WTC11 (cell line): ENCODE measurements around the gene CTDSP2. TPM values are rescaled to one million over a fixed set of nuclear protein-coding genes. Genes with fewer than 3 reads are reported as not detected.
A peak's percentile ranks its signal among the peaks of the same experiment; 100 is the strongest.

ENCODE experiments used
- ATAC-seq: fragments of 200-7000 bp; cut with Tn5 transposase; 2 replicates; pipeline ENCODE4 v1.10.0; 2021; ENCODE audit warnings: mild to moderate bottlenecking, moderate library complexity
- CTCF ChIA-PET: fragments of 300-600 bp; sonication (Branson Sonifier 250); formaldehyde crosslinking; loops from one replicate; lab custom pipeline; 2021; ENCODE audit warnings: antibody characterized with exemption; lab: Charles Lee
- POLR2A ChIA-PET: fragments of 350-600 bp; sonication (Branson Sonifier 250); formaldehyde crosslinking; loops from one replicate; lab custom pipeline; 2021; ENCODE audit warnings: antibody characterized with exemption; lab: Charles Lee
- DNase-seq: peaks from one replicate; pipeline ENCODE4 v3.0.0; 2021; ENCODE audit warnings: low spot score
- H3K27ac Mint-ChIP-seq: 2 replicates; pipeline ENCODE4 v1.8.0; 2021; ENCODE audit warnings: mixed read lengths
- H3K27me3 Mint-ChIP-seq: 2 replicates; pipeline ENCODE4 v1.8.0; 2021; ENCODE audit warnings: low read depth, mild to moderate bottlenecking, moderate library complexity, mixed read lengths
- H3K36me3 Mint-ChIP-seq: 2 replicates; pipeline ENCODE4 v1.8.0; 2021; ENCODE audit warnings: mixed read lengths
- H3K4me1 Mint-ChIP-seq: 2 replicates; pipeline ENCODE4 v1.8.0; 2022; ENCODE audit warnings: mixed read lengths
- H3K4me3 Mint-ChIP-seq: 2 replicates; pipeline ENCODE4 v1.8.0; 2021; ENCODE audit warnings: mild to moderate bottlenecking, moderate library complexity, mixed read lengths
- H3K9me3 Mint-ChIP-seq: 2 replicates; pipeline ENCODE4 v1.8.0; 2021; ENCODE audit warnings: mixed read lengths
- AFF4 ChIP-seq: sonication (generic); formaldehyde crosslinking; IDR thresholded peaks from 2 replicates; pipeline ENCODE4 v1.8.1; 2023; ENCODE audit warnings: mild to moderate bottlenecking, missing genetic modification reagents, borderline replicate concordance
- CREM ChIP-seq: sonication (generic); formaldehyde crosslinking; IDR thresholded peaks from 2 replicates; pipeline ENCODE4 v1.8.1; 2022; ENCODE audit warnings: mild to moderate bottlenecking, missing genetic modification reagents, moderate library complexity
- E2F1 ChIP-seq: sonication (generic); formaldehyde crosslinking; IDR thresholded peaks from 2 replicates; pipeline ENCODE4 v1.8.0; 2022; ENCODE audit warnings: mild to moderate bottlenecking, missing genetic modification reagents
- GABPB1 ChIP-seq: sonication (generic); formaldehyde crosslinking; IDR thresholded peaks from 2 replicates; pipeline ENCODE4 v1.8.1; 2023; ENCODE audit warnings: mild to moderate bottlenecking, missing genetic modification reagents
- GRHL2 ChIP-seq: fragments of 250-450 bp; sonication (Bioruptor Pico); IDR thresholded peaks from 2 replicates; pipeline ENCODE4 v1.8.0; 2022; ENCODE audit warnings: mild to moderate bottlenecking, moderate library complexity; ENCODE audit not compliant: insufficient replicate concordance, severe bottlenecking
- JUN ChIP-seq: sonication (generic); formaldehyde crosslinking; IDR thresholded peaks from 2 replicates; pipeline ENCODE4 v1.8.0; 2023; ENCODE audit warnings: mild to moderate bottlenecking, missing genetic modification reagents
- MXD4 ChIP-seq: fragments of 250-450 bp; sonication (Bioruptor Pico); IDR thresholded peaks from 2 replicates; pipeline ENCODE4 v1.8.0; 2021; ENCODE audit warnings: mild to moderate bottlenecking, moderate library complexity, borderline replicate concordance
- SP1 ChIP-seq: sonication (generic); formaldehyde crosslinking; conservative IDR thresholded peaks from 2 replicates; pipeline ENCODE4 v1.8.1; 2022; ENCODE audit warnings: missing genetic modification reagents
- ZBTB43 ChIP-seq: sonication (generic); formaldehyde crosslinking; IDR thresholded peaks from 2 replicates; pipeline ENCODE4 v1.8.1; 2023; ENCODE audit warnings: mild to moderate bottlenecking, missing genetic modification reagents
- ZNF671 ChIP-seq: fragments of 250-450 bp; sonication (Bioruptor Pico); IDR thresholded peaks from 2 replicates; pipeline ENCODE4 v1.8.0; 2021; ENCODE audit warnings: mild to moderate bottlenecking
- total RNA-seq: library from RNA; stranded (reverse); gene quantifications from 3 replicates; pipeline ENCODE4 v1.2.3, GENCODE V29; 2021
- TF ChIP-seq, protein P1 (sequence below): sonication (generic); formaldehyde crosslinking; conservative IDR thresholded peaks from 2 replicates; pipeline ENCODE4 v1.8.1; 2023; ENCODE audit warnings: mild to moderate bottlenecking, low read depth, missing genetic modification reagents, moderate library complexity
- TF ChIP-seq, protein P2 (sequence below): fragments of 250-450 bp; sonication (Bioruptor Pico); IDR thresholded peaks from 2 replicates; pipeline ENCODE4 v1.9.0; 2021; ENCODE audit warnings: mild to moderate bottlenecking
- TF ChIP-seq, protein P3 (sequence below): sonication (generic); formaldehyde crosslinking; IDR thresholded peaks from 2 replicates; pipeline ENCODE4 v1.8.1; 2022; ENCODE audit warnings: low read depth, mild to moderate bottlenecking, moderate library complexity, missing genetic modification reagents, borderline replicate concordance

The CTDSP2 gene
- total RNA-seq, 1 experiment from 2014 or later, result 122 TPM

DNA sequence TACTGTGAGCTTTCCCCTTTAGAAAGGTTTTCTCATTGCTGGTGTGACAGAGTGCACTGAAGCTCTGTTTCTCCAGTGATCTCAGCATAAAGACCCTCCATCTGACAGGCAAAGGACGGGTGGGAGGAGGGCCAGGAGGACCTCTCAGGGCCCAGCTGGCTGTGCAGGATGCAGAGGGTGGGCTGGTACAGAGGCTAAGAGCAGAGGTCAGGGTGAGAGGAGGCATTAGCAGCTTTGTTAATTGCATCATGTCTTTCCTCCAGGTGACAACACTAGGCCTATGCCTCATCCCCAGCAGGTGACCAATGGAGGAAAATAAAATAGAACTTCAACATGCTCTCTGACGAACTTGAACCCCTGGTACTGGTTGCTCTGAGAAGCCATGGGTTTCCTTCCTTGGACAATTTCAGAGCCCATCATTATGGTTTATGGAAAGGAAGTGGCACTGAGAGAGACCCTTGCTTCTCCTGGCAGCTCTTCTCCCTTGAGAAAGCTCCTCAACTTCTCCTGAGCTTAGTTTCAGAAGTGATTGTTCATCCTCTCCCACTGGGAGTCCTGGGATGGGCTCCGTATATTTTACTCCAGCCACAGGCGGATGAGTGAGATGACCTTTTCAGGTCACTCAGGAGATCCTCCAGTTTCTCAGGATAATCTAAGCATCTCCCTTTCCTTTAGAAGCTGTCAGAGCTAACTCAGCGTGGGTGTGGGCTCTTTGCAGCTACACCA is 49.0 kb upstream of the CTDSP2 start:
- ATAC-seq, result no peak
- Mint-ChIP-seq H3K4me3 (peak overlapping the region; percentile 68), H3K4me1 (peaks cover 46% of the 10 kb centered on the region), H3K9me3 (0 out of 2 replicates have a peak, but pooled peaks cover 4% of the 10 kb centered on the region), H3K27ac (no peak overlapping the region), H3K27me3 (peaks cover 32% of the 10 kb centered on the region), H3K36me3 (no peaks in the 10 kb centered on the region)
- ChIA-PET CTCF (interaction anchor here (1.0 to 5.1 kb wide), 14 partner anchors 9 to 139 kb away, joined by 3 to 77 read pairs (median 10); partner anchors contain the start of genes ATP23 and CTDSP2), POLR2A (interaction anchor here (1.0 to 4.3 kb wide), 3 partner anchors 51 to 64 kb away, joined by 3 to 64 read pairs (median 13); partner anchors contain the start of gene CTDSP2)
- no peak for DNase-seq
- TF ChIP-seq GABPB1 (peak; percentile 54; the same call in 1 of the 2 replicates), SP1 (no peak)

GRCh38 chr12:57894399-57895292 is 48.1 kb upstream of the CTDSP2 start:
- POLR2A ChIA-PET, result interaction anchor here (1.0 to 4.3 kb wide), 3 partner anchors 50 to 63 kb away, joined by 3 to 64 read pairs (median 13); partner anchors contain the start of gene CTDSP2
- H3K27ac Mint-ChIP-seq, result no peak overlapping the region
- DNase-seq (no peak), ATAC-seq (no peak)
- H3K36me3 Mint-ChIP-seq, result no peaks in the 10 kb centered on the region
- peaks cover 48% of the 10 kb centered on the region for H3K4me1 Mint-ChIP-seq
- CTCF ChIA-PET, result interaction anchor here (0.5 to 5.1 kb wide), 14 partner anchors 10 to 1327 kb away, joined by 3 to 77 read pairs (median 4); partner anchors contain the start of gene ATP23
- H3K9me3 Mint-ChIP-seq, result 0 out of 2 replicates have a peak, but pooled peaks cover 4% of the 10 kb centered on the region
- peak overlapping the region; percentile 13; the same call in 1 of the 2 replicates for H3K4me3 Mint-ChIP-seq
- H3K27me3 Mint-ChIP-seq, result peaks cover 32% of the 10 kb centered on the region
- TF ChIP-seq MXD4, result no peak
- TF ChIP-seq, protein P1, sequence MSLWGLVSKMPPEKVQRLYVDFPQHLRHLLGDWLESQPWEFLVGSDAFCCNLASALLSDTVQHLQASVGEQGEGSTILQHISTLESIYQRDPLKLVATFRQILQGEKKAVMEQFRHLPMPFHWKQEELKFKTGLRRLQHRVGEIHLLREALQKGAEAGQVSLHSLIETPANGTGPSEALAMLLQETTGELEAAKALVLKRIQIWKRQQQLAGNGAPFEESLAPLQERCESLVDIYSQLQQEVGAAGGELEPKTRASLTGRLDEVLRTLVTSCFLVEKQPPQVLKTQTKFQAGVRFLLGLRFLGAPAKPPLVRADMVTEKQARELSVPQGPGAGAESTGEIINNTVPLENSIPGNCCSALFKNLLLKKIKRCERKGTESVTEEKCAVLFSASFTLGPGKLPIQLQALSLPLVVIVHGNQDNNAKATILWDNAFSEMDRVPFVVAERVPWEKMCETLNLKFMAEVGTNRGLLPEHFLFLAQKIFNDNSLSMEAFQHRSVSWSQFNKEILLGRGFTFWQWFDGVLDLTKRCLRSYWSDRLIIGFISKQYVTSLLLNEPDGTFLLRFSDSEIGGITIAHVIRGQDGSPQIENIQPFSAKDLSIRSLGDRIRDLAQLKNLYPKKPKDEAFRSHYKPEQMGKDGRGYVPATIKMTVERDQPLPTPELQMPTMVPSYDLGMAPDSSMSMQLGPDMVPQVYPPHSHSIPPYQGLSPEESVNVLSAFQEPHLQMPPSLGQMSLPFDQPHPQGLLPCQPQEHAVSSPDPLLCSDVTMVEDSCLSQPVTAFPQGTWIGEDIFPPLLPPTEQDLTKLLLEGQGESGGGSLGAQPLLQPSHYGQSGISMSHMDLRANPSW (CRISPR knock-in tag), result no peak
- TF ChIP-seq, protein P2, sequence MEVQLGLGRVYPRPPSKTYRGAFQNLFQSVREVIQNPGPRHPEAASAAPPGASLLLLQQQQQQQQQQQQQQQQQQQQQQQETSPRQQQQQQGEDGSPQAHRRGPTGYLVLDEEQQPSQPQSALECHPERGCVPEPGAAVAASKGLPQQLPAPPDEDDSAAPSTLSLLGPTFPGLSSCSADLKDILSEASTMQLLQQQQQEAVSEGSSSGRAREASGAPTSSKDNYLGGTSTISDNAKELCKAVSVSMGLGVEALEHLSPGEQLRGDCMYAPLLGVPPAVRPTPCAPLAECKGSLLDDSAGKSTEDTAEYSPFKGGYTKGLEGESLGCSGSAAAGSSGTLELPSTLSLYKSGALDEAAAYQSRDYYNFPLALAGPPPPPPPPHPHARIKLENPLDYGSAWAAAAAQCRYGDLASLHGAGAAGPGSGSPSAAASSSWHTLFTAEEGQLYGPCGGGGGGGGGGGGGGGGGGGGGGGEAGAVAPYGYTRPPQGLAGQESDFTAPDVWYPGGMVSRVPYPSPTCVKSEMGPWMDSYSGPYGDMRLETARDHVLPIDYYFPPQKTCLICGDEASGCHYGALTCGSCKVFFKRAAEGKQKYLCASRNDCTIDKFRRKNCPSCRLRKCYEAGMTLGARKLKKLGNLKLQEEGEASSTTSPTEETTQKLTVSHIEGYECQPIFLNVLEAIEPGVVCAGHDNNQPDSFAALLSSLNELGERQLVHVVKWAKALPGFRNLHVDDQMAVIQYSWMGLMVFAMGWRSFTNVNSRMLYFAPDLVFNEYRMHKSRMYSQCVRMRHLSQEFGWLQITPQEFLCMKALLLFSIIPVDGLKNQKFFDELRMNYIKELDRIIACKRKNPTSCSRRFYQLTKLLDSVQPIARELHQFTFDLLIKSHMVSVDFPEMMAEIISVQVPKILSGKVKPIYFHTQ (CRISPR knock-in tag), result no peak
- TF ChIP-seq GRHL2 (CRISPR knock-in tag), result no peak
- no peak for TF ChIP-seq AFF4 (CRISPR knock-in tag)
- TF ChIP-seq, protein P3, sequence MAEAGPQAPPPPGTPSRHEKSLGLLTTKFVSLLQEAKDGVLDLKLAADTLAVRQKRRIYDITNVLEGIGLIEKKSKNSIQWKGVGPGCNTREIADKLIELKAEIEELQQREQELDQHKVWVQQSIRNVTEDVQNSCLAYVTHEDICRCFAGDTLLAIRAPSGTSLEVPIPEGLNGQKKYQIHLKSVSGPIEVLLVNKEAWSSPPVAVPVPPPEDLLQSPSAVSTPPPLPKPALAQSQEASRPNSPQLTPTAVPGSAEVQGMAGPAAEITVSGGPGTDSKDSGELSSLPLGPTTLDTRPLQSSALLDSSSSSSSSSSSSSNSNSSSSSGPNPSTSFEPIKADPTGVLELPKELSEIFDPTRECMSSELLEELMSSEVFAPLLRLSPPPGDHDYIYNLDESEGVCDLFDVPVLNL, result no peak
- no peak for TF ChIP-seq E2F1 (CRISPR knock-in tag)
- no peak for TF ChIP-seq ZNF671 (CRISPR knock-in tag)
- no peak for TF ChIP-seq CREM (CRISPR knock-in tag)
- no peak for TF ChIP-seq JUN (CRISPR knock-in tag)
- TF ChIP-seq ZBTB43 (CRISPR knock-in tag), result no peak
